ENCODE measurements around the gene FAM167B.

The FAM167B gene

GRCh38 chr1:32246888-32247273, at the start of gene FAM167B:
FAM167B (plus strand) TSS chr1:32247222; CDS start chr1:32247422, 200 bp downstream.
- peak within 1 kb of the TSS; percentile 98 for H3K27ac Mint-ChIP-seq (ENCODE audit: low read depth)
- no peaks in the 10 kb centered on the region for H3K9me3 Mint-ChIP-seq
- no peak for ATAC-seq (replicated peaks; ENCODE audit: extremely low read depth, poor library complexity, severe bottlenecking)
- DNase-seq (ENCODE audit: low spot score in 2 of 2): no peak
- H3K4me1 Mint-ChIP-seq: peaks cover 46% of the 10 kb centered on the region
- no peaks in the 10 kb centered on the region for H3K27me3 Mint-ChIP-seq
- H3K4me3 Mint-ChIP-seq: peak within 1 kb of the TSS; percentile 97
- H3K36me3 Mint-ChIP-seq (ENCODE audit: insufficient read depth): peaks cover 17% of the 10 kb centered on the region

GRCh38 chr1:32197837-32198236, 49.2 kb upstream of the FAM167B start:
- H3K4me3 Mint-ChIP-seq: no peak overlapping the region
- ATAC-seq (replicated peaks; ENCODE audit: extremely low read depth, poor library complexity, severe bottlenecking) (no peak), DNase-seq (ENCODE audit: low spot score in 2 of 2) (no peak)
- H3K27ac Mint-ChIP-seq (ENCODE audit: low read depth): peak overlapping the region; percentile 67
- H3K9me3 Mint-ChIP-seq: no peaks in the 10 kb centered on the region
- no peaks in the 10 kb centered on the region for H3K27me3 Mint-ChIP-seq
- H3K4me1 Mint-ChIP-seq: peaks cover 57% of the 10 kb centered on the region
- H3K36me3 Mint-ChIP-seq (ENCODE audit: insufficient read depth): peaks cover 30% of the 10 kb centered on the region

- H3K27me3 Mint-ChIP-seq: no peaks in the 10 kb centered on the region
- H3K4me3 Mint-ChIP-seq: peak overlapping the region; percentile 5
- H3K36me3 Mint-ChIP-seq (ENCODE audit: insufficient read depth): peaks cover 33% of the 10 kb centered on the region
Measured at GRCh38 chr1:32198237-32199042, 48.6 kb upstream of the FAM167B start.

GRCh38 chr1:32199043-32199716, 47.8 kb upstream of the FAM167B start:
- no peak for ATAC-seq (replicated peaks; ENCODE audit: extremely low read depth, poor library complexity, severe bottlenecking)
- H3K9me3 Mint-ChIP-seq: no peaks in the 10 kb centered on the region
- H3K4me3 Mint-ChIP-seq: no peak overlapping the region
- DNase-seq (ENCODE audit: low spot score in 2 of 2): no peak
- peaks cover 26% of the 10 kb centered on the region for H3K36me3 Mint-ChIP-seq (ENCODE audit: insufficient read depth)
- no peaks in the 10 kb centered on the region for H3K27me3 Mint-ChIP-seq
- no peak overlapping the region for H3K27ac Mint-ChIP-seq (ENCODE audit: low read depth)
- H3K4me1 Mint-ChIP-seq: peaks cover 54% of the 10 kb centered on the region

More at GRCh38 chr1:32198237-32199042, 48.6 kb upstream of the FAM167B start:
- ATAC-seq (replicated peaks; ENCODE audit: extremely low read depth, poor library complexity, severe bottlenecking) (no peak), DNase-seq (ENCODE audit: low spot score in 2 of 2) (no peak)
- Mint-ChIP-seq H3K27ac (ENCODE audit: low read depth) (peak overlapping the region; percentile 50), H3K9me3 (no peaks in the 10 kb centered on the region), H3K4me1 (peaks cover 54% of the 10 kb centered on the region)

GRCh38 chr1:32199717-32200072, 47.3 kb upstream of the FAM167B start:
- no peak for ATAC-seq (replicated peaks; ENCODE audit: extremely low read depth, poor library complexity, severe bottlenecking)
- no peaks in the 10 kb centered on the region for H3K27me3 Mint-ChIP-seq
- H3K4me1 Mint-ChIP-seq: peaks cover 54% of the 10 kb centered on the region
- peaks cover 22% of the 10 kb centered on the region for H3K36me3 Mint-ChIP-seq (ENCODE audit: insufficient read depth)
- DNase-seq (ENCODE audit: low spot score in 2 of 2): no peak
- H3K9me3 Mint-ChIP-seq: no peaks in the 10 kb centered on the region
- H3K27ac Mint-ChIP-seq (ENCODE audit: low read depth): peak overlapping the region; percentile 96
- peak overlapping the region; percentile 91 for H3K4me3 Mint-ChIP-seq

- DNase-seq (ENCODE audit: low spot score in 2 of 2) (peak; percentile 17 to 23), ATAC-seq (replicated peaks; ENCODE audit: extremely low read depth, poor library complexity, severe bottlenecking) (peak; percentile 52)
- peaks cover 48% of the 10 kb centered on the region for H3K4me1 Mint-ChIP-seq
- H3K27ac Mint-ChIP-seq (ENCODE audit: low read depth): peak within 1 kb of the TSS; percentile 96
- H3K9me3 Mint-ChIP-seq: no peaks in the 10 kb centered on the region
- peaks cover 16% of the 10 kb centered on the region for H3K36me3 Mint-ChIP-seq (ENCODE audit: insufficient read depth)
- H3K27me3 Mint-ChIP-seq: no peaks in the 10 kb centered on the region
- H3K4me3 Mint-ChIP-seq: peak within 1 kb of the TSS; percentile 91
Measured at GRCh38 chr1:32200226-32201010, 46.6 kb upstream of the FAM167B start, which contains the start of gene CCDC28B. CCDC28B (plus strand) TSS chr1:32200595; CDS start chr1:32201936, 1,341 bp downstream.

GRCh38 chr1:32201011-32201855, 45.8 kb upstream of the FAM167B start:
- DNase-seq (ENCODE audit: low spot score in 2 of 2) (peak; percentile 54 to 72), ATAC-seq (replicated peaks; ENCODE audit: extremely low read depth, poor library complexity, severe bottlenecking) (peak; percentile 69)
- Mint-ChIP-seq H3K36me3 (ENCODE audit: insufficient read depth) (peaks cover 8% of the 10 kb centered on the region), H3K9me3 (no peaks in the 10 kb centered on the region), H3K4me1 (peaks cover 48% of the 10 kb centered on the region), H3K27ac (ENCODE audit: low read depth) (peak overlapping the region; percentile 96), H3K4me3 (peak overlapping the region; percentile 91), H3K27me3 (no peaks in the 10 kb centered on the region)

- no peak for ATAC-seq (replicated peaks; ENCODE audit: extremely low read depth, poor library complexity, severe bottlenecking)
- Mint-ChIP-seq H3K27ac (ENCODE audit: low read depth) (peak overlapping the region; percentile 93), H3K4me1 (peaks cover 35% of the 10 kb centered on the region), H3K27me3 (no peaks in the 10 kb centered on the region), H3K9me3 (no peaks in the 10 kb centered on the region), H3K36me3 (ENCODE audit: insufficient read depth) (peaks cover 7% of the 10 kb centered on the region), H3K4me3 (peak overlapping the region; percentile 83)
- DNase-seq (ENCODE audit: low spot score in 2 of 2): no peak
Measured at GRCh38 chr1:32204943-32205361, 42.1 kb upstream of the FAM167B start.

- Mint-ChIP-seq H3K27me3 (no peaks in the 10 kb centered on the region), H3K27ac (ENCODE audit: low read depth) (peak within 1 kb of the TSS; percentile 93), H3K4me3 (peak within 1 kb of the TSS; percentile 83), H3K36me3 (ENCODE audit: insufficient read depth) (peaks cover 7% of the 10 kb centered on the region), H3K4me1 (peaks cover 28% of the 10 kb centered on the region), H3K9me3 (no peaks in the 10 kb centered on the region)
- DNase-seq (ENCODE audit: low spot score in 2 of 2) (peak; percentile 70 to 74), ATAC-seq (replicated peaks; ENCODE audit: extremely low read depth, poor library complexity, severe bottlenecking) (peak; percentile 57)
Measured at GRCh38 chr1:32205401-32206370, 41.3 kb upstream of the FAM167B start, which contains the start of gene IQCC. IQCC (plus strand) TSS chr1:32205671; CDS start chr1:32205682, 11 bp downstream.

GRCh38 chr1:32208469-32208868, 38.6 kb upstream of the FAM167B start:
- H3K27ac Mint-ChIP-seq (ENCODE audit: low read depth): no peak overlapping the region
- peaks cover 2% of the 10 kb centered on the region for H3K36me3 Mint-ChIP-seq (ENCODE audit: insufficient read depth)
- peaks cover 11% of the 10 kb centered on the region for H3K4me1 Mint-ChIP-seq
- no peaks in the 10 kb centered on the region for H3K9me3 Mint-ChIP-seq
- no peaks in the 10 kb centered on the region for H3K27me3 Mint-ChIP-seq
- H3K4me3 Mint-ChIP-seq: no peak overlapping the region
- ATAC-seq (replicated peaks; ENCODE audit: extremely low read depth, poor library complexity, severe bottlenecking): no peak
- DNase-seq (ENCODE audit: low spot score in 2 of 2): no peak

GRCh38 chr1:32208891-32209328, 38.1 kb upstream of the FAM167B start, which contains the start of gene DCDC2B:
DCDC2B (plus strand) TSS chr1:32209089; CDS start chr1:32209094, 5 bp downstream.
- no peak for ATAC-seq (replicated peaks; ENCODE audit: extremely low read depth, poor library complexity, severe bottlenecking)
- DNase-seq (ENCODE audit: low spot score in 2 of 2): no peak
- Mint-ChIP-seq H3K4me3 (no peak within 1 kb of the TSS), H3K4me1 (peaks cover 11% of the 10 kb centered on the region), H3K9me3 (no peaks in the 10 kb centered on the region), H3K27ac (ENCODE audit: low read depth) (peak within 1 kb of the TSS; percentile 25), H3K27me3 (no peaks in the 10 kb centered on the region), H3K36me3 (ENCODE audit: insufficient read depth) (peaks cover 2% of the 10 kb centered on the region)
